HG03354 (cell line): Measurements from ENCODE around the gene MRPL3.

Experiments
- ATAC-seq: cut with Tn5 transposase; IDR thresholded peaks from one replicate; pipeline ENCODE4 v1.9.1; 2021; ENCODE audit warnings: mild to moderate bottlenecking; ENCODE audit not compliant: unreplicated experiment, poor library complexity, severe bottlenecking

MRPL3 gene

GRCh38 chr3:131502530-131503319 lies at the start of gene MRPL3:
MRPL3 (minus strand) TSS chr3:131502971; CDS start chr3:131502821, 150 bp downstream.
- ATAC-seq: peak; percentile 98

- ATAC-seq: no peak
These were observed 49.0 kb upstream of the MRPL3 start for GRCh38 chr3:131551761-131552160.

- no peak for ATAC-seq
These were observed 48.0 kb upstream of the MRPL3 start for GRCh38 chr3:131550562-131551465.

DNA sequence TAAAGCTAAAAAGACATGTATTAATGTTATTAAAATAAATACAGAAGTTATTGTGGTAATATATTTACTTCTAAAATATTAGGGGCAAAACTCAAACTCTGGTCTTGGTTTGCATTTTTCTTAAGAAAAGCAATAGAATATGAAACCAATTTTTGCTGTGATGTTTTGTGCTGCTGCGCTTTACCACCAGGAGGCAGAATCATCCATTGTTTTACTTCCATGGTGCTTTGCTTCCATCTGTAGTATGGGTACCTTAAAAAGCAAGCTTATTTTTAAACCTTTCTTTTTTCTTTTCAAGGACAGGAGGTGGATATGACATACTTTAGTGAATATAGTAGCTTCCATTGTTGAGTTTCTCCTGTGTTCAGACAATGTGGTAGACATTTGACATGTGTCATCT lies 46.6 kb upstream of the MRPL3 start:
- ATAC-seq: no peak

- no peak for ATAC-seq
These were observed 44.8 kb upstream of the MRPL3 start for GRCh38 chr3:131547585-131547984.

DNA sequence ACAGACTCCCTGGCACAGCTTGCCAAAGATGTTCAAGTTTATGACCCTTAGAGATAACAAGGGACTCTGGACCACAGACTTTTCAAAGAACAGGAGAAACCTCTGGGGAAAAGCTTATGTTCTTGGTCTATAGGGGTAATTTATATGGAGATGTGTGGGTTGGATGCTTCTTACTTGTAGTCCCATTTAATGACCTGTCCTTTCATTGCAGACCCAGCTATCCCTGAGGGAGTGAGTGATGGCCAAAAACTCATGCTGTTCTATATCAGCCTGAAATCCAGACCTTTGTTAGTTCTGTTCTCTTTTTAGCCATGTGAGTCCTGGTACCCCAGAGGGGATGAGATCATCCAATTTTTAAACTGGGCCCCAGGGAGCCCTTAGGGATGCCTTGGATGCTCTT lies 43.7 kb upstream of the MRPL3 start:
- ATAC-seq: no peak

DNA sequence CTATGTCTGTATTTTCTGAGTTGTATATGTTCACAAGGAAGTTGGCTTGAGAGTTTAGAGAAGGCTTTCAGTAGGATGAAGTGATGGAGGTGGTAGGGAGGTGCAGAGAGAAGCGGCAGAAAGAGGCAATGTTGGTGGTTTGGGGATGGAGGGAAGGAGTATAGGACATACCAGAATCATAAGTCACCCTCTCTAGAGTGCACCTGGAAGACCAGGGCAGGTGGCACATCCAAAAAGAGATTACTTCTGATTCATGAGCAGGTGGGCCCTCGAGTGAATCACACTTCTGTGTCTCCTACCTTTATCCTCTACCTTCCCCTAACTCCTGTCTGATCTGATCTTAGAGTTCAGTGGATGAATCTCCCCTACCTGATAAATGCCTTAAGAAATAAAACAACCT lies 41.8 kb upstream of the MRPL3 start:
- ATAC-seq: no peak

DNA sequence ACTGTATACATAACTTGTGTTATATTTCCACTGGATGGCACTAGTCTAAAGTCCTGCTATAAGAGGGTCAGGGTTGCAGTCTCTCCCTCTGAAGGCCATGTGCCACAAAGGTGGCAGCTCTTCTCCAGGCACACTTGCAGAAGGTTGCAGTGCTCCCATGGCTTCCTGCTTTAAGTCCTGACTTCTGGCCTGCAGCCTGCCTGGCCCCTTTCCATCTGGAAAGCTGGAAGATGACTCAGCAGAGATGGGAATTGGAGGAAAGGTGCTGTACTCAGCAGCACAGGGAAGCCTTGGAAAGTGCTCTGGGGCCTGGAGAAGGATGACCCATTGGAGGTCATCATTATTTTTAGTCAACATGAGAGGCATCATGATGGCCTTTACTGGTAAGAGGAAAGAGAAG lies 40.9 kb upstream of the MRPL3 start:
- no peak for ATAC-seq

DNA sequence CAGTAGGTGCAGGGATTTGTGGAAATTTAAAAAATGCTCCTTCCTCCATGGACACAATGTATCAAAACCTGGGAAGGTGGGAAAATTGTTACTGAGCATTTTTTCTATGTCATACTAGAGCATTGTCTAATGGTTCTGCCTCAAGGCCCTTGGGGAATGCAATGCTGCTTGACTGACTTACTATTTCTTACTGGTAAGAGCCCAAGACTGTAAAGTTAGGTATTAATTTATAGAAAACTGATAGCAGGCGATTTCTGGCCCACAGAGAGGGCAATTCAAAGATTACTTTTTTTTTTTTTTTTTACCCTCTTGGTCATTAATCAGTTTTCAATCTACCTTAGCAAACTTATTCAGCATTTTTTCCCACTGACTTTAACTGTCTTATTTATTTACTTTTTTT lies 38.5 kb upstream of the MRPL3 start:
- no peak for ATAC-seq

DNA sequence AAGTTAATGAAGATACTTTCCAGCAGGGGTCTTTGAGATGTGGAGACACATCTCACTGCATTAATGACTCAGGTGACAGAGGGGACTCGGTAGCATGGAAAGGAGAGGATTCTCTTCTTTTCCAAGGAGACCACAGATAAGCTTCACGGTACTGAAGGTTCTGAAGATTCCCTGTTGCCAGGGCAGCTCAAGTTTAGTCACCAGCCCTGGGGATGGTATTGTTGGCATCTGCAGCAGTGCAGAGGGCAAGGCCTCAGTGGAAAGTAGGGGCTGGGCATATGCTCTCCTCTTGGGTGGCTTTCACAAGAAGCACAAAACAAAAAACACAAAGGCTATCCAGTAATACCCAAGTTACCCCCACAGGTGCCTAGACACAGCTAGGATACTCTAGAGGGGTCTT lies 38.0 kb upstream of the MRPL3 start:
- no peak for ATAC-seq

DNA sequence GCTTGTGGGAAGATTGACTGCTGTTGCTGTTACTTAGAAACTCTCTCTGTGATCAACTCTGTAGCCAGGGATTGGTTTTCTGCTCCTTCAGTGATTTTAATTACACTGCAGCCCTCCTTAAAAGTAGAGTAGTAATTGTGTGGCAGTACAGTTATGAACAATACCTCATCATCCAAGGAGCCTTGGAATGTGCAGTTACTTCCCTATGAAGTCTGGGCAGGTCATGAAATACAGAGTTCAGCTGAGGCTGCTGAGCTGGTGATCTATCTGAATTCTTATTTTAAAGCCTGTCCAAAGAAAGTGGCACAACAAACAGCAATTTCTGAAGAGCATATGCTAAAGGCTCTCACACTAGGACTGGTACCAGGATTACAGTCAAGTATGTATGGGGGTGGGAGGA lies 37.4 kb upstream of the MRPL3 start:
- no peak for ATAC-seq

GRCh38 chr3:131538968-131539367 lies 36.2 kb upstream of the MRPL3 start:
- ATAC-seq: no peak

- no peak for ATAC-seq
These were observed 34.8 kb upstream of the MRPL3 start for GRCh38 chr3:131537531-131537930.

DNA sequence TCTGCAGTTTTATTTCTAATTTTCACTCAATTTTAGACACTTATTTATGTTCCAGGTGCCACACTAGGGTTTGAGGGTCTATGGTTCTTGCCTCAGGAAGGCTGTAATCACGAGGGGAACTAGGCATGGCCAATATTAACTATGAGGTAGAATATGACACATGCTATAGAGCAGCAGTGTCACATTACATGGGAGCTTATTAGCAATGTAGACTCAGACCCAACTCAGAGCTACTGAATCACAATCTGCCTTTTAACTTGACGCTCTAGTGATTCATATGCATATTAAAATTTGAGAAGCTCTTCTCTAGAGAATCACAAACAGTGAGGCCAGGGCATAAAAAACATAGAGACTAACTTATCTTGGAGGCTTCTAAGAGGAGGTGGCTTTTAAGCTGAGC lies 32.8 kb upstream of the MRPL3 start:
- no peak for ATAC-seq

- ATAC-seq: no peak
These were observed 32.4 kb upstream of the MRPL3 start for GRCh38 chr3:131535131-131535530.

- ATAC-seq: no peak
These were observed 29.9 kb upstream of the MRPL3 start for GRCh38 chr3:131532645-131533044.

GRCh38 chr3:131530843-131531242 lies 28.1 kb upstream of the MRPL3 start:
- no peak for ATAC-seq

GRCh38 chr3:131530388-131530787 lies 27.6 kb upstream of the MRPL3 start:
- ATAC-seq: no peak

DNA sequence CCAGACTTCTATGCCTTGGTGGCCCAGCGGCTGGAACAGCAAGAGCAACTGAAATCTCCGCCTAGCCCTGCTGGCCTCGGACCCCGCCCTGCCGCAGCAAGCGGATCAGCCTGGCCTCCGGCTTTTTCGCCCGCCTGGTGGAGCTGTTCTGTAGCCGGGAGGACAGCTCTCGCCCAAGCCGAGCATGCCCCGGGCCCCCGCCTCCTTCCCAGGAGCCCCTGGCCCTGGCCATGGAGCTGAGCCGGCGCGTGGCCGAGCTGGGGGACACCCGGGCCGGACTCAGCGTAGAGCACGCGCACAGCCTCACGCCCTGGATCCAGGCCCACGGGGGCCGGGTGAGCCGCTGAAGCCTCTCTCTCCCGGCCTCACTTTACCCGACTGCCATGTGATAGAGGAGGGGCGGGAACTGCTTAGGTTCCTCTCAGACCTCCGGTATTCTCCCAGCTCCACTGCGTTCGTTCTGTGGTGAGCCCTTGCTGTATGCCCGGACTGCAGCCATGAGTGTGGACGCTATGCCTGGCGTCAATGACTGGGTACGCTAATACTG lies 24.1 kb upstream of the MRPL3 start:
- no peak for ATAC-seq

GRCh38 chr3:131518680-131519079 lies 15.9 kb upstream of the MRPL3 start:
- no peak for ATAC-seq

- ATAC-seq: no peak
These were observed 2.6 kb upstream of the MRPL3 start for GRCh38 chr3:131505421-131505820.
